H9 (cell line): ENCODE measurements around the gene LEMD1. TPM values are rescaled to one million over a fixed set of nuclear protein-coding genes. Genes with fewer than 3 reads are reported as not detected.

Experiments used
- DNase-seq: peaks from one replicate; pipeline ENCODE4 v3.0.0-alpha.2; 2017
- H2AFZ ChIP-seq: one replicate; pipeline ENCODE4 v1.6.1; 2013; ENCODE audit warnings: mild to moderate bottlenecking, low read length, control low read depth, moderate library complexity
- H2AK5ac ChIP-seq: 2 replicates; pipeline ENCODE4 v1.6.1; 2013; ENCODE audit warnings: low read length, control low read depth, mixed read lengths; ENCODE audit not compliant: insufficient read length
- H2BK120ac ChIP-seq: one replicate; pipeline ENCODE4 v1.6.1; 2013; ENCODE audit warnings: low read depth, mild to moderate bottlenecking, low read length, control low read depth, inconsistent platforms; ENCODE audit not compliant: poor library complexity, severe bottlenecking
- H2BK12ac ChIP-seq: 2 replicates; pipeline ENCODE4 v1.6.1; 2013; ENCODE audit warnings: low read length, control low read depth, mixed read lengths, low read depth; ENCODE audit not compliant: insufficient read length
- H2BK15ac ChIP-seq: 2 replicates; pipeline ENCODE4 v1.6.1; 2013; ENCODE audit warnings: low read depth, low read length, control low read depth
- H2BK20ac ChIP-seq: one replicate; pipeline ENCODE4 v1.6.1; 2013; ENCODE audit warnings: low read depth, mild to moderate bottlenecking, low read length, control low read depth, inconsistent platforms; ENCODE audit not compliant: poor library complexity, severe bottlenecking
- H2BK5ac ChIP-seq: 2 replicates; pipeline ENCODE4 v1.6.1; 2013; ENCODE audit warnings: low read length, control low read depth, mixed read lengths; ENCODE audit not compliant: insufficient read length
- H3K14ac ChIP-seq: 2 replicates; pipeline ENCODE4 v1.6.1; 2013; ENCODE audit warnings: low read length, control low read depth; ENCODE audit not compliant: insufficient read depth
- H3K18ac ChIP-seq: 2 replicates; pipeline ENCODE4 v1.6.1; 2013; ENCODE audit warnings: low read depth, mild to moderate bottlenecking, mixed read lengths, low read length, control low read depth; ENCODE audit not compliant: insufficient read length
- H3K23ac ChIP-seq: 2 replicates; pipeline ENCODE4 v1.6.1; 2013; ENCODE audit warnings: low read length, control low read depth, mixed read lengths, low read depth; ENCODE audit not compliant: insufficient read length
- H3K23me2 ChIP-seq: 2 replicates; pipeline ENCODE4 v1.6.1; 2013; ENCODE audit warnings: low read depth, mild to moderate bottlenecking, mixed read lengths, low read length, control low read depth; ENCODE audit not compliant: insufficient read length, poor library complexity, severe bottlenecking
- H3K27ac ChIP-seq: 2 replicates; pipeline ENCODE4 v1.5.1; 2013; ENCODE audit warnings: low read length, control low read depth, mixed read lengths, low read depth; ENCODE audit not compliant: insufficient read length
- H3K27me3 ChIP-seq: 2 replicates; pipeline ENCODE4 v1.6.1; 2013; ENCODE audit warnings: low read length, control low read depth, inconsistent platforms; ENCODE audit not compliant: insufficient read depth
- H3K4ac ChIP-seq: 2 replicates; pipeline ENCODE4 v1.6.1; 2013; ENCODE audit warnings: low read depth, mild to moderate bottlenecking, control low read depth, inconsistent platforms, low read length, moderate library complexity
- H3K4me1 ChIP-seq: 2 replicates; pipeline ENCODE4 v1.6.1; 2013; ENCODE audit warnings: low read length, control low read depth, inconsistent platforms; ENCODE audit not compliant: insufficient read depth
- H3K4me2 ChIP-seq: 2 replicates; pipeline ENCODE4 v1.6.1; 2013; ENCODE audit warnings: low read length, control low read depth, mixed read lengths; ENCODE audit not compliant: insufficient read length, insufficient read depth
- H3K56ac ChIP-seq: 2 replicates; pipeline ENCODE4 v1.6.1; 2013; ENCODE audit warnings: low read depth, mild to moderate bottlenecking, mixed read lengths, low read length, control low read depth; ENCODE audit not compliant: insufficient read length
- H3K79me1 ChIP-seq: 2 replicates; pipeline ENCODE4 v1.6.1; 2013; ENCODE audit warnings: low read depth, mild to moderate bottlenecking, moderate library complexity, low read length, control low read depth, inconsistent platforms; ENCODE audit not compliant: insufficient read depth, poor library complexity, severe bottlenecking
- H3K79me2 ChIP-seq: 2 replicates; pipeline ENCODE4 v1.6.1; 2013; ENCODE audit warnings: low read length, control low read depth, inconsistent platforms; ENCODE audit not compliant: insufficient read depth
- H3K9ac ChIP-seq: 2 replicates; pipeline ENCODE4 v1.6.1; 2013; ENCODE audit warnings: low read length, control low read depth, mixed read lengths; ENCODE audit not compliant: insufficient read length; ENCODE audit errors: extremely low read depth
- H3K9me3 ChIP-seq: one replicate; pipeline ENCODE4 v1.6.1; 2013; ENCODE audit warnings: low read depth, low read length, inconsistent platforms; ENCODE audit not compliant: control insufficient read depth
- H3T11ph ChIP-seq: one replicate; pipeline ENCODE4 v1.6.1; 2013; ENCODE audit warnings: mild to moderate bottlenecking, low read length, control low read depth, inconsistent platforms
- H4K20me1 ChIP-seq: one replicate; pipeline ENCODE4 v1.6.1; 2013; ENCODE audit not compliant: control insufficient read depth, insufficient read length, insufficient read depth
- H4K5ac ChIP-seq: 2 replicates; pipeline ENCODE4 v1.6.1; 2013; ENCODE audit warnings: low read depth, mild to moderate bottlenecking, mixed read lengths, low read length, control low read depth; ENCODE audit not compliant: insufficient read length
- H4K8ac ChIP-seq: replicated peaks from 2 replicates; pipeline ENCODE4 v1.6.1; 2013; ENCODE audit warnings: low read length, control low read depth, mixed read lengths, low read depth; ENCODE audit not compliant: insufficient read length
- H4K91ac ChIP-seq: 2 replicates; pipeline ENCODE4 v1.6.1; 2013; ENCODE audit warnings: low read depth, mild to moderate bottlenecking, moderate library complexity, mixed read lengths, low read length, control low read depth; ENCODE audit not compliant: insufficient read length
- H3K27ac Mint-ChIP-seq, 3 experiments: 2 replicates in 2 of 3; 3 replicates in 1 of 3; pipeline ENCODE4 v1.8.0; 2020 to 2021; ENCODE audit warnings: mixed read lengths in 3 of 3, mild to moderate bottlenecking in 1 of 3, moderate library complexity in 1 of 3
- H3K27me3 Mint-ChIP-seq: 2 replicates; pipeline ENCODE4 v1.8.0; 2021; ENCODE audit warnings: low read depth, mild to moderate bottlenecking, moderate library complexity, mixed read lengths
- H3K36me3 Mint-ChIP-seq, 3 experiments: 2 replicates in 2 of 3; 3 replicates in 1 of 3; pipeline ENCODE4 v1.8.0; 2020 to 2021; ENCODE audit warnings: low read depth in 3 of 3, mixed read lengths in 3 of 3; ENCODE audit not compliant: insufficient read depth in 1 of 3
- H3K4me1 Mint-ChIP-seq, 2 experiments: 2 replicates each; pipeline ENCODE4 v1.8.0; 2020; ENCODE audit warnings: mixed read lengths in 2 of 2
- H3K4me3 Mint-ChIP-seq, 2 experiments: 2 replicates in 1 of 2; 3 replicates in 1 of 2; pipeline ENCODE4 v1.8.0; 2020 to 2021; ENCODE audit warnings: mild to moderate bottlenecking in 2 of 2, mixed read lengths in 2 of 2, moderate library complexity in 1 of 2
- H3K9me3 Mint-ChIP-seq, 2 experiments: 2 replicates in 1 of 2; 3 replicates in 1 of 2; pipeline ENCODE4 v1.8.0; 2020; ENCODE audit warnings: mild to moderate bottlenecking in 2 of 2, mixed read lengths in 2 of 2, moderate library complexity in 1 of 2
- CTCF ChIP-seq: fragments of 200-600 bp; sonication (generic); conservative IDR thresholded peaks from 3 replicates; pipeline ENCODE4 v1.8.0; 2021; ENCODE audit warnings: antibody characterized with exemption, mild to moderate bottlenecking
- WGBS: extraction: QIAGEN DNeasy Blood & Tissue Kit; methylation state at CpG from one replicate; pipeline ENCODE4 v1.1.7; 2013; ENCODE audit warnings: missing lambda C conversion rate, low lambda C conversion rate, mixed read lengths; ENCODE audit not compliant: insufficient read length; ENCODE audit errors: extremely low coverage; 5-methylcytosine and 5-hydroxymethylcytosine counted together
- total RNA-seq: library from RNA; stranded (reverse); gene quantifications from 2 replicates; pipeline ENCODE4 v1.2.1, GENCODE V29; 2021

The LEMD1 gene
- total RNA-seq, 1 experiment from 2014 or later, result 11.8 TPM

GRCh38 chr1:205441716-205442050 is 19.8 kb upstream of the LEMD1 start:
- H2AK5ac ChIP-seq, result no peak overlapping the region
- peak overlapping the region; percentile 84 to 93 (median 92); a peak in 6 of 7 replicates for H3K27ac Mint-ChIP-seq
- H3K23me2 ChIP-seq, result no peaks in the 10 kb centered on the region
- H3K9me3 ChIP-seq, result no peaks in the 10 kb centered on the region
- H3K23ac ChIP-seq, result no peak overlapping the region
- no peak overlapping the region for H2BK12ac ChIP-seq
- no peaks in the 10 kb centered on the region for H3K79me2 ChIP-seq
- H3K9me3 Mint-ChIP-seq, result no peaks in the 10 kb centered on the region
- H2AFZ ChIP-seq, result no peak overlapping the region
- peak overlapping the region in 1 of 2 experiments; percentile 5; a peak in 2 of 5 replicates for H3K4me3 Mint-ChIP-seq
- H3K4me1 Mint-ChIP-seq, result peaks cover 74 to 79% of the 10 kb centered on the region in 2 experiments
- peaks cover 0 to 16% (median 5%) of the 10 kb centered on the region in 3 experiments; a peak in 5 of 7 replicates for H3K36me3 Mint-ChIP-seq
- no peaks in the 10 kb centered on the region for H4K20me1 ChIP-seq
- peaks cover 18% of the 10 kb centered on the region for H3K27me3 Mint-ChIP-seq
- no peak overlapping the region for H2BK20ac ChIP-seq
- no peak overlapping the region for H3K4me2 ChIP-seq
- no peak overlapping the region for H3K4ac ChIP-seq
- no peak for TF ChIP-seq CTCF
- no peak overlapping the region for H2BK5ac ChIP-seq
- no peak overlapping the region for H3K14ac ChIP-seq
- no peaks in the 10 kb centered on the region for H3K27me3 ChIP-seq
- H2BK15ac ChIP-seq, result no peak overlapping the region
- no peak overlapping the region for H3K56ac ChIP-seq
- no peak overlapping the region for H4K5ac ChIP-seq
- H3K4me1 ChIP-seq, result peaks cover 43% of the 10 kb centered on the region
- no peak overlapping the region for H4K8ac ChIP-seq
- H3K27ac ChIP-seq, result no peak overlapping the region
- H3K9ac ChIP-seq, result no peak overlapping the region
- DNase-seq, result no peak
- H3K18ac ChIP-seq, result no peak overlapping the region
- WGBS, result no CpG with 5 or more reads among the region's 3 CpGs
- no peak overlapping the region for H3T11ph ChIP-seq
- H3K79me1 ChIP-seq, result no peaks in the 10 kb centered on the region
- no peak overlapping the region for H4K91ac ChIP-seq
- H2BK120ac ChIP-seq, result no peak overlapping the region
